AG10803 (cell line): ENCODE results near the gene NOXO1.
A peak's percentile ranks its signal among the peaks of the same experiment; 100 is the strongest.
"Not testable (repeated sequence)": the region's sequence is repeated elsewhere in the genome, so short reads cannot be mapped to it uniquely, and the experiment has no call there.

Experiments used
- DNase-seq: peaks from one replicate; pipeline ENCODE4 v3.0.0; 2010; ENCODE audit warnings: low read depth
- H3K4me3 ChIP-seq: 2 replicates; pipeline ENCODE4 v1.5.1; 2011; ENCODE audit warnings: mild to moderate bottlenecking, low read length, control low read depth
- CTCF ChIP-seq: conservative IDR thresholded peaks from 2 replicates; pipeline ENCODE4 v1.5.1; 2011; ENCODE audit warnings: mild to moderate bottlenecking, low read length, control low read depth, inconsistent platforms

NOXO1 gene

GRCh38 chr16:1944612-1945199, 36.6 kb downstream of the NOXO1 start:
- H3K4me3 ChIP-seq, result no peak overlapping the region
- no peak for TF ChIP-seq CTCF
- no peak for DNase-seq

- H3K4me3 ChIP-seq, result peak within 1 kb of the TSS; percentile 80
- peak; percentile 96 for DNase-seq
- no peak; the same call in 1 of the 2 replicates for TF ChIP-seq CTCF
Observed at GRCh38 chr16:1942810-1943726, 38.2 kb downstream of the NOXO1 start, which contains the start of gene MSRB1. Gene MSRB1, minus strand, starts transcription at chr16:1943199. Its CDS starts 43 bp downstream, at chr16:1943156.

- no peak for TF ChIP-seq CTCF
- peak overlapping the region; percentile 80 for H3K4me3 ChIP-seq
- DNase-seq, result peak; percentile 21
Observed at GRCh38 chr16:1942047-1942809, 39.0 kb downstream of the NOXO1 start.

- TF ChIP-seq CTCF, result no peak
- H3K4me3 ChIP-seq, result peak overlapping the region; percentile 80
Observed at GRCh38 chr16:1941162-1942046, 39.9 kb downstream of the NOXO1 start.

GRCh38 chr16:1940273-1941161, 40.8 kb downstream of the NOXO1 start:
- no peak for DNase-seq
- H3K4me3 ChIP-seq, result no peak overlapping the region
- no peak for TF ChIP-seq CTCF

More at GRCh38 chr16:1941162-1942046, 39.9 kb downstream of the NOXO1 start:
- DNase-seq, result no peak

- H3K4me3 ChIP-seq, DNase-seq: not testable (repeated sequence)
Observed at GRCh38 chr16:1939833-1940232, 41.4 kb downstream of the NOXO1 start.
